ENCODE data around the gene TCP11X1.
"Not testable (repeated sequence)": the region's sequence is repeated elsewhere in the genome, so short reads cannot be mapped to it uniquely, and the experiment has no call there.

GRCh38 chrX:102246893-102247292 is 31.8 kb downstream of the TCP11X1 start, which contains the start of gene NXF2:
- TF ChIP-seq, protein P1, sequence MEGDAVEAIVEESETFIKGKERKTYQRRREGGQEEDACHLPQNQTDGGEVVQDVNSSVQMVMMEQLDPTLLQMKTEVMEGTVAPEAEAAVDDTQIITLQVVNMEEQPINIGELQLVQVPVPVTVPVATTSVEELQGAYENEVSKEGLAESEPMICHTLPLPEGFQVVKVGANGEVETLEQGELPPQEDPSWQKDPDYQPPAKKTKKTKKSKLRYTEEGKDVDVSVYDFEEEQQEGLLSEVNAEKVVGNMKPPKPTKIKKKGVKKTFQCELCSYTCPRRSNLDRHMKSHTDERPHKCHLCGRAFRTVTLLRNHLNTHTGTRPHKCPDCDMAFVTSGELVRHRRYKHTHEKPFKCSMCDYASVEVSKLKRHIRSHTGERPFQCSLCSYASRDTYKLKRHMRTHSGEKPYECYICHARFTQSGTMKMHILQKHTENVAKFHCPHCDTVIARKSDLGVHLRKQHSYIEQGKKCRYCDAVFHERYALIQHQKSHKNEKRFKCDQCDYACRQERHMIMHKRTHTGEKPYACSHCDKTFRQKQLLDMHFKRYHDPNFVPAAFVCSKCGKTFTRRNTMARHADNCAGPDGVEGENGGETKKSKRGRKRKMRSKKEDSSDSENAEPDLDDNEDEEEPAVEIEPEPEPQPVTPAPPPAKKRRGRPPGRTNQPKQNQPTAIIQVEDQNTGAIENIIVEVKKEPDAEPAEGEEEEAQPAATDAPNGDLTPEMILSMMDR (IDR thresholded peaks at IDR 0.05; ENCODE audit: borderline replicate concordance, extremely low read depth, low read length, poor library complexity, severe bottlenecking), result not testable (repeated sequence)
- not testable (repeated sequence) for TF ChIP-seq EZH2 (IDR thresholded peaks at IDR 0.05; ENCODE audit: borderline replicate concordance, low read depth, low read length, severe bottlenecking)

All from DND-41 (cell line).